Measurements from ENCODE around the gene GPR142. TPM values are rescaled to one million over a fixed set of nuclear protein-coding genes. Genes with fewer than 3 reads are reported as not detected.

The GPR142 gene
- total RNA-seq, 4 donors from 2014 or later, result not detected

DNA sequence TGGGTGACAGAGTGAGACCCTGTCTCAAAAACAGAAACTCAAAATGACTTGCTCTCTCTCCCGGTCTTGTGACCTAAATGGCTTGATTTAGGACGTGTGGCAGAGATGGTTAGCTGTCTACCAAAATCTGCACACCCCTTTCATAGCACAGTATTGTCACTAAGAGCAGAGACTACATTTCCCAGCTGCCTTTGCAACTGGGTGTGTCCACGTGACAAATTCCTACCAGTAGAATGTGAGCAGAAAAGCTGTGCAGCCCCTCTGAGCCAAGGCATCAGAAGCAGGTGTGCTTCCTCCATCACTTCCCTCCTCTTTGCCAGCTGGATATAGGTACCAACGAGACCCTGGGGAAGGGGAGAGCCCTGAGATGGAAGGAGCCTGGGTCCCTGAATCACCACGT is 25.5 kb downstream of the GPR142 start:
- WGBS, 2 donors, result 68 to 74% methylated on average over 5 of the region's 5 CpGs
- no peak for DNase-seq (ENCODE audit: low spot score in 2 of 2)
- intact Hi-C loops (cut with DNase I; ENCODE audit: low total_unique reads), result no loop called here
- no peak overlapping the region for H3K4me3 ChIP-seq (ENCODE audit: low read depth, poor library complexity, severe bottlenecking)
- TF ChIP-seq POLR2A (IDR thresholded peaks at IDR 0.05), result no peak
- TF ChIP-seq, protein P1, sequence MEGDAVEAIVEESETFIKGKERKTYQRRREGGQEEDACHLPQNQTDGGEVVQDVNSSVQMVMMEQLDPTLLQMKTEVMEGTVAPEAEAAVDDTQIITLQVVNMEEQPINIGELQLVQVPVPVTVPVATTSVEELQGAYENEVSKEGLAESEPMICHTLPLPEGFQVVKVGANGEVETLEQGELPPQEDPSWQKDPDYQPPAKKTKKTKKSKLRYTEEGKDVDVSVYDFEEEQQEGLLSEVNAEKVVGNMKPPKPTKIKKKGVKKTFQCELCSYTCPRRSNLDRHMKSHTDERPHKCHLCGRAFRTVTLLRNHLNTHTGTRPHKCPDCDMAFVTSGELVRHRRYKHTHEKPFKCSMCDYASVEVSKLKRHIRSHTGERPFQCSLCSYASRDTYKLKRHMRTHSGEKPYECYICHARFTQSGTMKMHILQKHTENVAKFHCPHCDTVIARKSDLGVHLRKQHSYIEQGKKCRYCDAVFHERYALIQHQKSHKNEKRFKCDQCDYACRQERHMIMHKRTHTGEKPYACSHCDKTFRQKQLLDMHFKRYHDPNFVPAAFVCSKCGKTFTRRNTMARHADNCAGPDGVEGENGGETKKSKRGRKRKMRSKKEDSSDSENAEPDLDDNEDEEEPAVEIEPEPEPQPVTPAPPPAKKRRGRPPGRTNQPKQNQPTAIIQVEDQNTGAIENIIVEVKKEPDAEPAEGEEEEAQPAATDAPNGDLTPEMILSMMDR (IDR thresholded peaks at IDR 0.05), result no peak

DNA sequence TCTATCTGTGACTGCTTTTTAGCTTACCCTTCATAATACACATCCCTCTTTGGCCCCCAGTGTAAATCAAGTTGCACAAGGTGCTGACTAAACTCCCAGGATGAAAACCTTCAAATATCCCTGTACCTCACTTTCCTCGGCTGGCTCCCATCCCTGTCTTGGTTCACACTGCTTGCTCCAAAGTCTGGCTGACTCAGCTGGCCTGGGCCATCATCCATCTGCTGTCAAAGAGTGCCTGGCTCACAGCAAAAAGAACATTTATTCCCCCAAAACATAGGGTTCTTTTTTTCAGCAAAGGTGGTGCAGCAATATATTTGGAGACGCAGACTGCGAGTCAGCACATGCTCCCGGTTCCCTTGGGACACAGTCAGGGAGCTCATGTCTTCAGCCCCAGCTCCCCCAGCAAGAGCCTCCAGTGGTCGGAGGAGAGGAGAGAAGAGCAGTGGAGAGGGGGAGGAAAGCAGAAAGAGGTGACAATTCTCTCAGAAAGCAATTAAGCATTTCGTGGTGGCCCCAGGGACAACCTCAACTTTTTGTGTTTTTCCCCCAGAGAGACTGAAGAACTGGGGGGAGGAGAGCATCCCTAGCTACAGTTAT is 26.1 kb downstream of the GPR142 start:
- no peak overlapping the region for H3K4me3 ChIP-seq (ENCODE audit: low read depth, poor library complexity, severe bottlenecking)
- WGBS, 2 donors, result 64% methylated on average over 6 of the region's 6 CpGs
- intact Hi-C loops (cut with DNase I; ENCODE audit: low total_unique reads), result no loop called here
- TF ChIP-seq POLR2A (IDR thresholded peaks at IDR 0.05), result no peak
- TF ChIP-seq, protein P1 (IDR thresholded peaks at IDR 0.05), result no peak
- no peak for DNase-seq (ENCODE audit: low spot score in 2 of 2)

DNA sequence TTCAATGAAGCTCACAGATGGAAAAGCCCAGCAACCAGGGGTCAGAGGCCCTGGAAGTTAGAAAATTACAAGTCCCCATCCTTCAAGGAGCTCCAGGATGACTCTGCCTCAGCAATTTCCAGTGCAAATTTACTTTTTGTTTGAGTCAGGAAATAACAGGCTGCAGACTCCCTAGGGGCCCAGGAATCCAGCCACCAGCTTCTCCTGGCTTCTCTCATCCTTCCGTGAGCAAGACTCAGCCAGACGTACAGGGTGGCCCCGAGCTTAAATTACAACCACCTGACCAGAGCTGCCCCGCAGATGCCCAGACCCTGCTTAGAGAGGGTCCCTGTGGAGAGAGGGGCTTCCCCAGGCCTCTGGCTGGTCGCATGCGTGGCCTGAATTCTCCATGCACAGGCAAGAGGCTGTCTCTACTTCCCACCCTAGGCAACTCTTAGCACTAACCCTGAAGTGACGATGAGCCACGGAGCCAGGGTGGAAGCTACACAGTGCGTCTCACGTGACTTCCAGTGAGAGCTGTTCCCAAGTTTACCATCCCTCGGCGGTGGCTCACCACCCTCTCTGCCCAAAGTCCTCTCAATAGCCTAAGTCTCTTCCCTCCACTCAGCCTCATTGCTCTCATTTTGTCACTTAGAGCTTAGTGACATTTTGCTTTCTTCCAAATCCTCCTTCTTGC is 27.1 kb downstream of the GPR142 start:
- no peak overlapping the region for H3K4me3 ChIP-seq (ENCODE audit: low read depth, poor library complexity, severe bottlenecking)
- no peak for DNase-seq (ENCODE audit: low spot score in 2 of 2)
- intact Hi-C loops (cut with DNase I; ENCODE audit: low total_unique reads), result no loop called here
- TF ChIP-seq, protein P1 (IDR thresholded peaks at IDR 0.05), result no peak
- no peak for TF ChIP-seq POLR2A (IDR thresholded peaks at IDR 0.05)
- WGBS, 2 donors, result 82 to 86% methylated on average over 12 of the region's 12 CpGs

DNA sequence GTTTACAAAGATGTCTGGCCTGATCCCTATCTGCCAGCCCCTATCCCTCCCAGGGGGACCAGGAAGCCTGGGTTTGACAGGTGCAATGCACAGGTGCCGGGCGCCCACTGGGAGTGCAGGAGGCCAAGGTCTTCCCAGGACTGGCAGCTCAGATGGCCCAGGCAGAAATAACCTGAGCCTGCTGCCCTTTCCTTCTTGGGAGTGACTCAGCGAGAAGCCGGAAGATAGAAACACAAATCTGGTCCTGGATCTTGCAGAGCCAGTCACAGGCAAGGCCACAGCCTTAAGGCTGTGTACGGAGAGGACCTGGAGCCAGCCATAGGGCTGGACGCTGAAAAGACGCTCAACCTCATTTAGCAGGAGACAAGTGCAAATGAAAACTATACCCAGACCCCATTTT is 27.7 kb downstream of the GPR142 start:
- no peak for DNase-seq (ENCODE audit: low spot score in 2 of 2)
- no peak for TF ChIP-seq POLR2A (IDR thresholded peaks at IDR 0.05)
- no peak overlapping the region for H3K4me3 ChIP-seq (ENCODE audit: low read depth, poor library complexity, severe bottlenecking)
- 68 to 74% methylated on average over 7 of the region's 7 CpGs for WGBS, 2 donors
- intact Hi-C loops (cut with DNase I; ENCODE audit: low total_unique reads), result no loop called here

DNA sequence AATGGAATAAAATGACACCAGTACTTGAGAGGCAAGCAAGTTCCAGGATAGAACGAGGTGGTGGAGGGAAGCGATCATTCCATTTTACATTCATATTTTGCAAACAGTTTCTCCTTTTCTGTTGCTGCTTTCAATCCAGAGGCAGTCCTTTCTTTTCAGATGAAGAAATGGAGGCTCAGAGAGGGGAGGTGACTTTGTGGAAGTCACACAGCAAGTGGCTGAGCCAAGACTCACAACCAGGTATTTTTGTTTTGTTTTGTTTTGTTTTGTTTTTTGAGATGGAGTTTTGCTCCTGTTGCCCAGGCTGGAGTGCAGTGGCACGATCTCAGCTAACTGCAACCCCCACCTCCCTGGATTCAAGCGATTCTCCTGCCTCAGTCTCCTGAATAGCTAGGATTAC is 29.3 kb downstream of the GPR142 start:
- WGBS, 2 donors, result 65 to 91% methylated on average over 4 of the region's 4 CpGs
- intact Hi-C loops (cut with DNase I; ENCODE audit: low total_unique reads), result no loop called here
- no peak for DNase-seq (ENCODE audit: low spot score in 2 of 2)
- H3K4me3 ChIP-seq (ENCODE audit: low read depth, poor library complexity, severe bottlenecking), result no peak overlapping the region
- TF ChIP-seq, protein P1 (IDR thresholded peaks at IDR 0.05), result no peak
- TF ChIP-seq POLR2A (IDR thresholded peaks at IDR 0.05), result no peak

DNA sequence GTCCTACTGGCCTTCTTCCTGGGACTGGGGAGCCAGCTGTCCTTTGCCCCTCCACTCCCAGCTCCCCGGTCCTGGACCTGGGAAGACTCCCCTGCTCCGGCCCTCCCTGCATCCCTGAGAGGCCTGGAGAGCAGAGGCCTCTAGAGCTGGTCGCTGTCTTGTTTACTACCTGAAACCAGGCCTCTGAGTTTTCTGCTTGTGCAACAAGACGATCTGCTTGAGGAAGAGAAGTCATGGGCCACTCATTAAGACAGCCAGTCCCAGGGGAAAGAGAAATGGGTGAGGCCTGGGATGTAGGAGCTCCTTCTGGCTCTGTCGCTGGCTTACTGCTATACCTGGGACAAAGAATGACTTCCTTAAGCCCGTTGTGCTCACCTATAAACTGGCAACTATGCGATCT is 34.7 kb downstream of the GPR142 start:
- intact Hi-C loops (cut with DNase I; ENCODE audit: low total_unique reads), result no loop called here
- TF ChIP-seq, protein P1 (IDR thresholded peaks at IDR 0.05), result no peak
- no peak for TF ChIP-seq POLR2A (IDR thresholded peaks at IDR 0.05)
- 84 to 86% methylated on average over 7 of the region's 7 CpGs for WGBS, 2 donors
- H3K4me3 ChIP-seq (ENCODE audit: low read depth, poor library complexity, severe bottlenecking), result no peak overlapping the region
- no peak for DNase-seq (ENCODE audit: low spot score in 2 of 2)

Measured in lower leg skin (tissue), 4 donors.